NCI-H2029 treated with DMSO at 0.1 percent for 48 hours (cell line): ENCODE results near the gene GHRHR.

Experiments
- DNase-seq: peaks from one replicate; lab custom pipeline; 2025; lab: John Stamatoyannopoulos, UW

GHRHR gene

DNA sequence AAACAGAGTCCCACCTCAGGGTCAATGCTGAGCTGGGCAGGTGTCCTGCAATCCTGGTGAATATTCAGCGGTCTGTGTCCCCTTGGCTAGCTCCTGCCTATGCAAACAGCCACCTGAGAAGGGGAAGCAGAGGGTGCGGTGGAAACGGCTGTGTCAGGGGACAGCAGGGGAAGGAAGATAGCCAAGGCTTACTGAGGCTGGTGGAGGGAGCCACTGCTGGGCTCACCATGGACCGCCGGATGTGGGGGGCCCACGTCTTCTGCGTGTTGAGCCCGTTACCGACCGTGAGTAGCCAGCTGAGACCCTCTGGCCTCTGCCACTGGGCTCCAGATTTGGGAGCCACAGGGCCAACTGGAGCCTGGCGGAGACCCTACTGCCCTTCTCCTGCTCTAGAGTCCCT, at the start of gene GHRHR:
TSS of gene GHRHR (plus strand) at position 112 of the 400 bp plus-strand sequence. CDS start at position 228, 116 bp downstream.
- DNase-seq: no peak

DNA sequence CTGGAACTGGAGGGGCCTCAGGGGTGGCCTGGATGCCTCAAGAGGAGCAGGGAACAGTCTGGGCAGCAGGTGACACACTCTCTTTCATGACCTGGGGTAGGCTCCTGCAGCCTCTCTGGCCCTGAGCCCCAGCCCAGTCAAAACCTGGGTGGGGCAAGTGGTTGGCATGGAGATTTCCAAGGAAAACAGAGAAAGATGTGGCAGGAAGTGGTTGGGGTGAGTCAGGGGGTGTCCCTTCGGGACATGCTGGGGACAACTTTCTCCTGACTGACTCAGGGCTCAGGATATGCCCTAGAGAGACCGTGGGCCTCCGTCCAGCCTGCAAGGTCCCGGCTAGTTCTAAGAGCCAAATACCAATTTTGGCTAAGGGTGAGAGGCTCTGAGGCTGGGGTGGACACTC, 49.2 kb upstream of the GHRHR start:
- no peak for DNase-seq

DNA sequence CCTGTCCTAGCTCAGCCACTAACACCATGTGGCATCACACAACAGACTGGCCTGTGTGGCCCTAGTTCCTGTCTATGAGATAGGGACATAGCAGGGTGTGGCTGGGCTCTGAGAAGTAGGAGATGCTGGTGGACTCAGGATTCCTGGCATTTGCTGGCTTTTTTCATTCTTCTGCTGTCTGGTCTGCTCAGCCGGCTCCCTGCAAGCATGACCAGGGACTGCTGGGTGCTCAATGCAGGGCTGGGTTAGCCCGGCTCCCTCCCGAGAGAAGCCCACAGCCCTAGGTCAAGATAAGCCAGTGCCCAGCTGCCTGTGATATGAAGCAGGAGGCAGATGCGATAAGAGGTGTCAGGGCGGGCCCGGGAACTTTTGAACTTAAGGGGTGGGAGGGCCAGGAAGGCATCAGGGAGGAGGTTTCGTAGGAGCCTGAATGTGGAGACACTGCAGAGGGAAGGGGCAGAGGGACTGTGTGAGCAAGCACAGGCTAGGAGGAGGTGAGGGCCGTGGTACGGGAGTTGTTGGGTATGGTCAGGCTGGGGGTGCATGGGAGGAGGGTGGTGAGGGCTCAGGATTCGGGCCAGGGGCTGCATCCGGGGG, 48.6 kb upstream of the GHRHR start:
- DNase-seq: no peak

DNA sequence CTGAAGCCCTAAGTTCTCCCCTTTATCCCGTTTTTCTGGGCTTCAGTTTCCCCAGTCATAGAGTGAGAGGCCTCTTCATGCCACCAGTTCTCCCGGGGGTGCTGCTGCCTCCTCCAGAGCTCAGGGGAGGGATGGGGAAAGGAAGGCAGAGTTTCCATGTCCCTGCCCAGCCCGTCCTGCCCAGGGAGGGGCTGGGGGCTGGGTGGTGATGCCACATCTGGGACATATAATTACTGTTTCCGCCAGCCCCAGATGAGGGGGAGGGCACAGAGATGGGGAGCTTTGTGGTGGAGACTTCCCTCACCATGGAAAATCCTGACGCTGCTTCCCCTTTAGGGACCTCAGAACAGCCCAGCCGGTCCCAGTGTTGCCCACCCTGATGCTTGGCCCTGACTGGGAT, 48.0 kb upstream of the GHRHR start:
- DNase-seq: no peak

DNA sequence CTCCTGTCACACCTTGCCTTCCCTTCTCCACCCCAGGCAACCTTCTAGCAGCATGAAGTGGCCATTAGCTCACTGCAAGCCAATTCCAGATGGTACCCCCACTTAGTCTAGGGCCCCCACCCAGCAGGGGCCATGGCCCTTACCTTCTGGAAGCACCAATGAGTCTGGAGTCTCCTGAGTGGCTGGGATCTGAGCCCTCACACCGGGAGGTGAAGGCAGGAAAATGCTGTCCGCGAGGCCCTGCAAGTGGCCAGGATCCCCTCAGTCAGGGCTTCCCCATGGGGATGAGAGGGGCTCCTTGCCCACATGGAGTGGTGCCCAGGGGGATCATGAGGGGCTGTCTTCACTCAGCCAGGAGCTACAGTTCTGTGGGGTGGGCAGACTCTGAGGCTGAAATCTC, 47.5 kb upstream of the GHRHR start:
- no peak for DNase-seq

DNA sequence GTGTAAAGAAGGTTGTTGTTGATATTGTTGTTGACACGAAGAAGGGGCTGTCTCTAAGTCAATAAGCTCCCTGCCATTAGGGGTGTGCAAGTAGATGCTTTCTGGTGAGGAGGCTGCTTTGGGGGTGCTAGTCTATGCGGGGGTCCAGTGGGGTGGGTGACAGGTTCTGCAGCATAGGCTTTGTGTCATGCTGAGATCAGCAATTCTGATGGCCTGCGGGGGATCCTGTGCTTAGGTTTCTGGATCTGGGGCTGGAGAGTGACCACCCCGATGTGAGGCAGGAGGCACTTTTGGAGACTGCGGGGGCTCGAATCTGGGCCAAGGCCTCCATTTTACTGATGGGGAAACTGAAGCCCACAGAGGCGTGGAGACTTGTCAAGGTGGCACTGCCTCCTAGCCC, 47.0 kb upstream of the GHRHR start:
- no peak for DNase-seq

DNA sequence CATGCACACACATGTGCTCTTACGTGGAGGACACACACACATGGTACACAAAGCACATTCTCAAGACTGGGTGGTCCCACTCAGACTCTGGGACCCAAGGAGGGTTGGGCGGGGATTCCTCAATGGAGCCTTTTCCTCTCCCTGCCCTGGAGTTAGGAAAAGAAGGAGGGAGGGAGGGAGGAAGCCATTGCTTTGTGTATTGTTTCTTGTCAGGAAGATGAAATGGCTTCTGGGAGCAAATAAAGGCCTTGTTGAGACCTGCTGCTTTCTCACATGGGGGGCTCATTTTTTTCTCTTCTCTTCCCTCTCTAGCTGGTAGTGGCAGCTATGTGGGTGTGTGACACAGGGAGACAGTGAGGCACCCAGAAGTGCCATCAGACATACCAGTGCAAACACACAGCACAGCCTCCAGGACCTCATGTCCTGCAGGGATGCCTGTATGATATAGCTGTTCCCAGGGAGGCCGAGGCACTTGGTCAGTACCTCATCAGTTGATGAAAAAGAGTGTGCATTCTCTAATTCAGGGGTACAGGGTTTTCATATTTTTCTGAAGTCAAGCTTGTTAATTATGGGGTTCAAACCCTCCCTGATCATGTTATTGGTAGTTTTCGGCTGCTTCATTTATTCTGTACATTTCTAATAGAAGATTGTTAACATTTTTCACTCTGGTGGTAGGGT, 46.4 kb upstream of the GHRHR start:
- no peak for DNase-seq

DNA sequence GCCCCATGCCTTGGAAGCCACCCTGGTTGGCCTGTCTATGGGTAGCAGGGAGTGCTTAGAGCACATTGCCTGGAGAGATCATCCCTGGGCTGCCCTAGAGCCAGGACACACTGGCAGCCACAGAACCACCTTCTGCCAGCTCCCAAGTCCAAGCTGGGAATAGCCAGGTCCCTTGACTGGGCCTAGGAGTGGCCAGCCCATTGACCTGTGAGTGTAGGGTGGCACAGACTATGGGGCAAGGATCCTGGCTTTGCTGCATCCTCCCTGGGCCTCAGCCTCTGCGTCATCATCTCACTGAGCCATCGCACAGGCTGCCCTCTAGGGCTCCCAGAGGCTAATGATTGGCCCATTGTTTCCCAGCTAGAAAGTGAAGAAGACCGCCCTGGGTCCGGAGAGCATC, 45.1 kb upstream of the GHRHR start:
- no peak for DNase-seq

DNA sequence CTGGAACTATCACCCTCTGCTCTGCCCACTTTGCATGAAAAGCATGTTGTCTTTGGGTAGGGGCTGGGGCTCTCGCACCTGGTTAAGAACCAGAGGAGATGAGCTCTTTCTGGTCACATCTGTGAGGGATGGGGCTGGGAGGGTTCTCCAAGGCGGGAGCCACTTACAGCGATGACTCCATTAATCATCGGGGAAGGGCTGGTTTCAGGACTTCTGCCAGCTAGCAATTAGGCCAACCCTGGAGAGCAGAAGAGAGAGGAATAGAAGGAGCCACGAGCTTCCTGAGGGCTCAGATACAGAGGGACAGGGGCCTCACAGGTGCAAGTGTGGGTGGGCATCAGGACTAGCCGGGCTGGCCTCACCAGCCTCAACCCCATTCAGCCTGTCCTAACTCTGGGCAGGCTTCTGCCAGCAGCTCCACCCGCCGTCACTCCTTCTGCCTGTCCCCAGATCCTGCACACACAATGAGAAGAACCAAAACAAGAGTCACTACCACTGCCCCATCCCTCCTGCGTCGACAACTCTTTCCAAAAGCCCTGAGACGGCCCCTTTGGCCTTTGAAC, 43.7 kb upstream of the GHRHR start:
- no peak for DNase-seq

DNA sequence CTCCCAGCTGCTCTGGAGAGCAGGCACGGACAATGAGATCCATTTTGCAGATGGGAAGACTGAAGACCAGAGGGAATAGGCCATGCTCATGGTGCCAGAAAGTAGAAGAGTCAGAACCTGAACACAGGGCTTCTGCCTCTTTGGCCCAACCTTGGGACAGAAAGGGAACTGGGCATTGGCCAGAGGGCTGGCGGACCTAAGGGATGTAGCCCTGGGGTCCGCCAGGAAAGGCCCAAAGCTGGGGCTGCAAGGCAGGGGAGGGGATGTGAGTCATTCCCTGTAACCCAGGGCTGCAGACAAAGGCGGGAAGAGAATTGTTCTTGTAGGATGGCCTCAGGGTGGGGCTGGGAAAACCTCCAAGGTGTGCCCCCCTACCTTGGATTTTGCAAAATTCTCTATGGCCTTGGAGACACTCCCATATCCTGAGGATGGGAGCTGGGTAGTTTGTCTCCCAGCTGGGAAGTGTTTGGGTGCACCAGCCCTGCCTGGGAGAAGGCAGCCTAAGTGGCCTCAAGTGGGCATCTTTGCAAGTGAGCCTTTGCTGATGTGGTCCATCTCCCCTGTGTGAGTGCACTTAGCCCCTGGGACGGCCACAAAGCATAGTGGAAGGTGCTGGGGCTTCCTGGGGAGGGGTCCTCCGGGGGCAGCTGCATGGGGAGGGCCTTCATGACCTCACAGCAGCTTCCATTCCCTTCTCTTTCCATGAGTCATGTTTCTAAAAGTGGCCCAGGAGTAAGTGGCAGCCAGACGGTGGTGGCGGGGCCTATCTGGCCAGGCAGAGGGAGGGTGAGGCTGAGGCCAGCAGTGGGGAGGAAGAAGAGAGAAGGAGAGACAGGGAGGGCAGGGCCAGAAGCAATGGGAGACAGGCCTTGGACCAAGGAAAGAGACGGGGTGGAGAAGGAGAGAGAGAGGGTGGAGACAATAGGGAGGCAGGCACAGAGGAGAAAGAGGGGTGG, 42.9 kb upstream of the GHRHR start:
- DNase-seq: no peak

DNA sequence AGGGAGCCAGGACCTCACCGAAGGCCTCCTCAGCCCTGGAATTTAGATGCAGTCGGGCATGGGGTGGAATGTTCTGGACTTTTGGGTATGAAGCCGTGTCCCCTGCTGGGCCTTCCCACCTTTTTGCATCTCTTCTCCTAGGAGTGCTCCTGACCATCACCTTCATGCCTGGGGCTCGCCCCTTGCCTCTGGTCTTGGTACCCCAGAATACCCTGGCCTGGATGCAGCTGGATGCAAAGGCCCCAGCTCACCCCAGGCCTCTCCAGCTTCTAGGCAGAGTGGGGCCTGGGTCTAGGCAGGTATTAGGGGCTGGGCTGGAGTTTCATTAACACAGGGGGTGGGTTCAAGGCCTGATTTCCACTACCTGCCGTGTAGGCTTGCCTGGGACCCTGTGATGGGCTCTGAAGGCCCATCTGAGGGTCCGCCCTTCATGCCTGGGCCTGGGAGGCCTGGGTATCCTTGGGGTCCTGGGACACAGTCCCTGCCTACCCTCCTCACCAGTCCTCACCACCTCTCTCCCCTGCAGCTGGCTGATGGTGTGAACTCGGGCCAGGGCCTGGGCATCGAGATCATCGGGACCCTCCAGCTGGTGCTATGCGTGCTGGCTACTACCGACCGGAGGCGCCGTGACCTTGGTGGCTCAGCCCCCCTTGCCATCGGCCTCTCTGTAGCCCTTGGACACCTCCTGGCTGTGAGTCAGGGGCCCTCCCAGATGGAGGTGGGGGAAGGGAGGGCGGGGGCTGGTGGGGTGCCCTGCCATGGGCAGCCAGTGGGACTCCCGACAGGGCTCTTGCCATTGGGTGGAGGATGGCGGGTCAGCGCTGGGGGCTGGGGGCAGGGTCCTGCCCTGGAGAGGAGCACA, 42.0 kb upstream of the GHRHR start:
- no peak for DNase-seq

DNA sequence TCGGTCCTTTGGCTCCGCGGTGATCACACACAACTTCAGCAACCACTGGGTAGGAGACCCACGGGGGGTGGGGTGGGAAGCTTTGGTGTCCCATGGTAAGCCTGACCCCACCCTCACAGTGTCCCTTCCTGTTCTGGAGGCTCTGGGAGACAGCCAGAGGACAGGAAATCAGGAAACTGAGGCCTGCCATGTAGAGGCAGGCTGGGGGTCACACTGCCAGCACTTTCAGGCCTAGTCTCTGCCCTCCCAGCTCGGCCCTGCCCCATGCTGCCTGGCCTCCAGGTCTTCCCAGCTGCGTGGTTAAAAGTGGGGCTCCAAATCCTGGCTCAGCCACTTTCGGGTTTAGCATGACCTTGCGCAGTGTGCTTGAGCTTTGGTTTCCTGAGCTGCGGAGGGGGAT, 41.2 kb upstream of the GHRHR start:
- DNase-seq: no peak

DNA sequence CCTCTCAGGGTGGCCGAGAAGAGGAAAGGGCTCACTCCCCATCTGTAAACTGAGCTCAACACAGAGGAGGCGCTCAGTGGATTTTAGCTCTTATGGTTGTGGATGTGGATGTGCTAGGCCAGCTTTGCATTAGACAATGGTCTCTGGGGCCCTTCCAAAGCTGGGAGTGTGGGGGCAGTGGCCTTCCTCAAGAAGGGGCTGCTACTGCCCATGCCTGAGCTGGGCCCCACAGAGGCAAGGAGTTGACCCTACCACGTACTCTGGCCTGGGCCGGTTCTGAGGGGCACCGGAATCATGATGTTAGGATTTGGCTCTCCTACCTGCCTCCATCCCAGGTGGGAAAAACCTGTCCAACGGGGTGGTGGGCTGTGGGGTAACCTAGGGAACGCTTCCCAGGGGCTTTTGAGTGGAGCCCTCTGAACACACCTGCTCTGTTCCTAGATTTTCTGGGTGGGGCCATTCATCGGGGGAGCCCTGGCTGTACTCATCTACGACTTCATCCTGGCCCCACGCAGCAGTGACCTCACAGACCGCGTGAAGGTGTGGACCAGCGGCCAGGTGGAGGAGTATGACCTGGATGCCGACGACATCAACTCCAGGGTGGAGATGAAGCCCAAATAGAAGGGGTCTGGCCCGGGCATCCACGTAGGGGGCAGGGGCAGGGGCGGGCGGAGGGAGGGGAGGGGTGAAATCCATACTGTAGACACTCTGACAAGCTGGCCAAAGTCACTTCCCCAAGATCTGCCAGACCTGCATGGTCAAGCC, 40.6 kb upstream of the GHRHR start:
- no peak for DNase-seq

DNA sequence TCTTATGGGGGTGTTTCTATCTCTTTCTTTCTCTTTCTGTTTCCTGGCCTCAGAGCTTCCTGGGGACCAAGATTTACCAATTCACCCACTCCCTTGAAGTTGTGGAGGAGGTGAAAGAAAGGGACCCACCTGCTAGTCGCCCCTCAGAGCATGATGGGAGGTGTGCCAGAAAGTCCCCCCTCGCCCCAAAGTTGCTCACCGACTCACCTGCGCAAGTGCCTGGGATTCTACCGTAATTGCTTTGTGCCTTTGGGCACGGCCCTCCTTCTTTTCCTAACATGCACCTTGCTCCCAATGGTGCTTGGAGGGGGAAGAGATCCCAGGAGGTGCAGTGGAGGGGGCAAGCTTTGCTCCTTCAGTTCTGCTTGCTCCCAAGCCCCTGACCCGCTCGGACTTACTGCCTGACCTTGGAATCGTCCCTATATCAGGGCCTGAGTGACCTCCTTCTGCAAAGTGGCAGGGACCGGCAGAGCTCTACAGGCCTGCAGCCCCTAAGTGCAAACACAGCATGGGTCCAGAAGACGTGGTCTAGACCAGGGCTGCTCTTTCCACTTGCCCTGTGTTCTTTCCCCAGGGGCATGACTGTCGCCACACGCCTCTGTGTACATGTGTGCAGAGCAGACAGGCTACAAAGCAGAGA, 39.9 kb upstream of the GHRHR start:
- no peak for DNase-seq

DNA sequence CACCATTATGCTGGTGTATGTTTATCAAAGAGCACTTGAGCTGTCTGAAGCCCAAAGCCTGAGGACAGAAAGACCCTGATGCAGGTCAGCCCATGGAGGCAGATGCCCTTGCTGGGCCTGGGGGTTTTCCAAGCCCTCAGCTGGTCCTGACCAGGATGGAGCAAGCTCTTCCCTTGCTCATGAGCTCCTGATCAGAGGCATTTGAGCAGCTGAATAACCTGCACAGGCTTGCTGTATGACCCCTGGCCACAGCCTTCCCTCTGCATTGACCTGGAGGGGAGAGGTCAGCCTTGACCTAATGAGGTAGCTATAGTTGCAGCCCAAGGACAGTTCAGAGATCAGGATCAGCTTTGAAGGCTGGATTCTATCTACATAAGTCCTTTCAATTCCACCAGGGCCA, 39.1 kb upstream of the GHRHR start:
- DNase-seq: no peak

DNA sequence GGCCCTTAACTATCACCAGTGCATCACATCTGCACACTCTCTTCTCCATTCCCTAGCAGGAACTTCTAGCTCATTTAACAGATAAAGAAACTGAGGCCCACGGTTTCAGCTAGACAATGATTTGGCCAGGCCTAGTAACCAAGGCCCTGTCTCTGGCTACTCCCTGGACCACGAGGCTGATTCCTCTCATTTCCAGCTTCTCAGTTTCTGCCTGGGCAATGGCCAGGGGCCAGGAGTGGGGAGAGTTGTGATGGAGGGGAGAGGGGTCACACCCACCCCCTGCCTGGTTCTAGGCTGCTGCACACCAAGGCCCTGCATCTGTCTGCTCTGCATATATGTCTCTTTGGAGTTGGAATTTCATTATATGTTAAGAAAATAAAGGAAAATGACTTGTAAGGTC, 38.6 kb upstream of the GHRHR start:
- no peak for DNase-seq

DNA sequence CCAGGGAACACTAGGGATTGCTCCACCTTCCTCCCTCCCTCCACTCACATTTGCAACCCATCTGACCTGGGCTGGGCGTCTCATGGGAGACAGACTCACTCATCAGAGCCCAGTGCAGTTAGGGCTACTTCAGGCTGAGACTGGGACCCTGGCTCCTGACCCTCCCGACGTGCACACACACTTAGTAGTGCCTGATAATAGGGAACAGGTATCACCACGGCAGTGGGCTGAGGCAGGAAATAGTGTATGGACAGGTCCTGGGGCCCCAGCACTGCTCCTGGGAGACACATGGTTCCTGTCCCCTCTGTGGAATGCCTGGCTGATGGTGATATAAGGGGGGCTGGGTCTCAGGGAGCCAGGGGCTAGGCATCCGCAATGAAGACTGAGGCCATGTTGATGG, 37.8 kb upstream of the GHRHR start:
- DNase-seq: no peak

DNA sequence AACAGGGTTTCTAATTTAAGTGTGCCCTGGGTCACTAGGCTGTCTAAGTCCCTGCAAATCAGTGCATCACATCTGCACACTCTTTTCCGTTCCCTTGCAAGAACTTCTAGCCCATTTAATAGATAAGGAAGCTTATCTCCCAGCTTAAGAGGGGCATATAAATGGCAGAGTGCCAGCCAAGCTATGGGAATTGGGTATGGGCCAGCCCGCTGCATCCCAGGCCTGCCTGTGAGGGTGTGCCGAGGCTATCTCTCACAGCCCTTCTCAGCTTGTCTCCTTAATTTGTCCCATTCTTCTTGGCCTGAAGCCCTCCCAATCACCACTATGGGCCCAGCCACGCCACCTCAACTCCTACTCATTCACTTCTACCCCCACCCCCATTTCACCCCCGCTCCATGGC, 37.4 kb upstream of the GHRHR start:
- no peak for DNase-seq

DNA sequence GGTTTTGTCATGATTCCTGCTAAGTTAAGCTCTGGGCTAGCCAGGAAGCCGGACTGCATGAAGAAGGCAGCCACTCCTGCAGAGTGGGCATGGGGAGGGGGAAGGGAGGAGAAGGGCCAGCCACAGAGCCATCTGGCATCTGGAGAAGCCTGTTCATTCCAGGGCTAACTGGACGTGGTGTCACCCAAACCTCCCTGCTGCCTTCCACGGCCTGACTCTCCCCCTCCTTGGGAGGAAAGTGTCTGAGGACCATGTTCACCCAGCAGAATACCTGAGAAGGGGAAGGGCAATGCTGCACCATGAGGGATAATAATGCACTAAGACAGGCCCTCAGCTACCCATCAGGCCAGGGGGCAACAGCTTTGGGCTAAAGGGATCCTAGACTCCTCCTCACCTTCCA, 36.7 kb upstream of the GHRHR start:
- DNase-seq: no peak

DNA sequence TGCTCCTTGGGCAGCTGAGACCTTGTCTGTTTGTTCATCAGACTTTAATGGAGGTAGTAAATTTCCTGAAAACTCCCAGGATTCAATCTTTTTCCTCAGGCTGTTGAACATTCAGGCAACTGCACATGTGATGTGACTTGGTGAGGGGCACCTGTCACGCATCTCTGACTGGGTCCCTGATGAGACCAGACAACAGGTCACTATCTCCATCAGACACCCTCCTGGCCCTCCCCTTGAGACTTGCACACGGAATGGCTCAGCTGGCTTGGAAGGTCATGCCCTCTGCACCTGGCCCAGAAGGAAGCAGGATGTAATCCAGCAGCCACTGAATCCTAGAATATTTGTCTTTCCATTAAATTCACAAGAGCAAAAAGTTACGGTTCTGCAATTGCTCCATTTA, 36.2 kb upstream of the GHRHR start:
- DNase-seq: no peak
